Measurements from ENCODE around the gene MMP21. TPM values are rescaled to one million over a fixed set of nuclear protein-coding genes. Genes with fewer than 3 reads are reported as not detected.

Gene MMP21
- total RNA-seq, 1 experiment from 2014 or later, result not detected

DNA sequence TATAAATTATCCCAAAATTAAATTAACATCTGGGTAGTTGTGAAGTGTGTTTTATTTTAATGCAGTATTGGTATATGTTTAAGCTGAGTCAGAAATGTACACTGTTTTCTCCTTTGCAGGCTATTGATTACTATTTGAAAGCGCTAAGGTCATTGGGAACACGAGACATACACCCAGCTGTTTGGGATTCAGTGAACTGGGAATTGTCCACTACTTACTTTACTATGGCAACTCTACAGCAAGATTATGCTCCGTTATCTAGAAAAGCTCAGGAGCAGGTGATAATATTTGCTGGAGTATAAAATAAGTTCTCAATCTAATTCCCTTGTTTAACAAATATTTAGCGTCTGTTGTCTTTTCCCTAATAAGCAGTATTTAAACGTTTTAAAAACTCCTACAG is 28.2 kb downstream of the MMP21 start:
- no peak overlapping the region for H3T11ph ChIP-seq (ENCODE audit: low read length)
- no peak overlapping the region for H2BK15ac ChIP-seq (ENCODE audit: low read depth, low read length)
- no peak overlapping the region for H3K56ac ChIP-seq (ENCODE audit: insufficient read length, low read depth, low read length)
- H3K79me2 ChIP-seq (ENCODE audit: insufficient read depth, low read length), result no peaks in the 10 kb centered on the region
- no peaks in the 10 kb centered on the region for H3K4me1 Mint-ChIP-seq
- no peak for DNase-seq
- H3K27me3 Mint-ChIP-seq (ENCODE audit: low read depth), result no peaks in the 10 kb centered on the region
- no peak overlapping the region for H2AK5ac ChIP-seq (ENCODE audit: insufficient read length, low read length)
- H2BK20ac ChIP-seq (ENCODE audit: low read depth, low read length, poor library complexity, severe bottlenecking), result no peak overlapping the region
- no peak overlapping the region for H2BK5ac ChIP-seq (ENCODE audit: insufficient read length, low read length)
- no peak overlapping the region for H4K91ac ChIP-seq (ENCODE audit: insufficient read length, low read depth, low read length)
- H3K27me3 ChIP-seq (ENCODE audit: insufficient read depth, low read length), result no peaks in the 10 kb centered on the region
- no peaks in the 10 kb centered on the region for H3K9me3 Mint-ChIP-seq
- no peaks in the 10 kb centered on the region for H3K23me2 ChIP-seq (ENCODE audit: insufficient read length, low read depth, low read length, poor library complexity, severe bottlenecking)
- no peak overlapping the region for H3K14ac ChIP-seq (ENCODE audit: insufficient read depth, low read length)
- no peak overlapping the region for H4K5ac ChIP-seq (ENCODE audit: insufficient read length, low read depth, low read length)
- no CpG with 5 or more reads among the region's 5 CpGs for WGBS (ENCODE audit: extremely low coverage, insufficient read length, low lambda C conversion rate)
- H3K79me1 ChIP-seq (ENCODE audit: insufficient read depth, low read depth, low read length, poor library complexity, severe bottlenecking), result no peaks in the 10 kb centered on the region
- no peak overlapping the region for H3K9ac ChIP-seq (ENCODE audit: extremely low read depth, insufficient read length, low read length)
- H3K36me3 Mint-ChIP-seq (ENCODE audit: insufficient read depth in 1 of 3, low read depth in 3 of 3), result peaks cover 45 to 92% (median 83%) of the 10 kb centered on the region in 3 experiments; a peak in 6 of 7 replicates
- no peak overlapping the region for H2BK12ac ChIP-seq (ENCODE audit: insufficient read length, low read depth, low read length)
- H3K27ac Mint-ChIP-seq, result no peak overlapping the region
- H4K8ac ChIP-seq (replicated peaks; ENCODE audit: insufficient read length, low read depth, low read length), result no peak overlapping the region
- H3K4me1 ChIP-seq (ENCODE audit: insufficient read depth, low read length), result no peaks in the 10 kb centered on the region
- H3K4me3 Mint-ChIP-seq, result no peak overlapping the region
- no peak overlapping the region for H2BK120ac ChIP-seq (ENCODE audit: low read depth, low read length, poor library complexity, severe bottlenecking)
- no peak overlapping the region for H3K18ac ChIP-seq (ENCODE audit: insufficient read length, low read depth, low read length)
- no peak overlapping the region for H2AFZ ChIP-seq (ENCODE audit: low read length)
- no peak overlapping the region for H3K4ac ChIP-seq (ENCODE audit: low read depth, low read length)
- H4K20me1 ChIP-seq (ENCODE audit: control insufficient read depth, insufficient read depth, insufficient read length), result no peaks in the 10 kb centered on the region
- H3K23ac ChIP-seq (ENCODE audit: insufficient read length, low read depth, low read length), result no peak overlapping the region
- TF ChIP-seq, protein P1, sequence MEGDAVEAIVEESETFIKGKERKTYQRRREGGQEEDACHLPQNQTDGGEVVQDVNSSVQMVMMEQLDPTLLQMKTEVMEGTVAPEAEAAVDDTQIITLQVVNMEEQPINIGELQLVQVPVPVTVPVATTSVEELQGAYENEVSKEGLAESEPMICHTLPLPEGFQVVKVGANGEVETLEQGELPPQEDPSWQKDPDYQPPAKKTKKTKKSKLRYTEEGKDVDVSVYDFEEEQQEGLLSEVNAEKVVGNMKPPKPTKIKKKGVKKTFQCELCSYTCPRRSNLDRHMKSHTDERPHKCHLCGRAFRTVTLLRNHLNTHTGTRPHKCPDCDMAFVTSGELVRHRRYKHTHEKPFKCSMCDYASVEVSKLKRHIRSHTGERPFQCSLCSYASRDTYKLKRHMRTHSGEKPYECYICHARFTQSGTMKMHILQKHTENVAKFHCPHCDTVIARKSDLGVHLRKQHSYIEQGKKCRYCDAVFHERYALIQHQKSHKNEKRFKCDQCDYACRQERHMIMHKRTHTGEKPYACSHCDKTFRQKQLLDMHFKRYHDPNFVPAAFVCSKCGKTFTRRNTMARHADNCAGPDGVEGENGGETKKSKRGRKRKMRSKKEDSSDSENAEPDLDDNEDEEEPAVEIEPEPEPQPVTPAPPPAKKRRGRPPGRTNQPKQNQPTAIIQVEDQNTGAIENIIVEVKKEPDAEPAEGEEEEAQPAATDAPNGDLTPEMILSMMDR (conservative IDR thresholded peaks at IDR 0.05), result no peak
- no peak overlapping the region for H3K4me2 ChIP-seq (ENCODE audit: insufficient read depth, insufficient read length, low read length)
- H3K9me3 ChIP-seq (ENCODE audit: control insufficient read depth, low read depth, low read length), result no peaks in the 10 kb centered on the region
- no peak overlapping the region for H3K27ac ChIP-seq (ENCODE audit: insufficient read length, low read depth, low read length)

All from H9 (cell line).